ENCODE measurements around the gene EPB41L4A. TPM values are rescaled to one million over a fixed set of nuclear protein-coding genes. Genes with fewer than 3 reads are reported as not detected.

The EPB41L4A gene
- polyA plus RNA-seq, 1 donor (not counting 4 experiments of a cell fraction or from before 2014, with no cell fraction given) = 3.5 TPM

DNA sequence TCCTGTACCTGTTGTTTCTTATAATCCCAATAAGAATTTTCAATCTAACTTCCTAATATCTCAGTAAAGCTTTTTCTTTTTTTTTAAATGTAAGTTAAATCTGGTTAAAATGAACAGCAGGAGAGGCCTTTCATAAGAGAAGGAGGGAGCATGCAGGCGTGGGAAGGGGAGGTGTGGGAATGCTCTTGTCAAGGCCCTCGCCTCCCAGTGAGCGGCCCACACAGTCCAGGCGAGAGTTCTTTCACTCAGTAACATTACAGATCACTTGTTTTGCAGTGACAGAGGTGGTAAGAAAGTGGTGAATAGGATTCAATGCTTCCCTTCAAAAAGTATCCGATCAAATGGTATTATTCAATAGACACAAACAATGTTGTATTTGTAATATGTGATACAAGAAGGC, 125.0 kb downstream of the EPB41L4A start:
- peaks cover 3% of the 10 kb centered on the region for H3K9me1 ChIP-seq (ENCODE audit: control insufficient read depth, extremely low read depth, insufficient read depth, low read length)
- H3K27me3 ChIP-seq (ENCODE audit: control insufficient read depth, extremely low read depth, insufficient read depth, low read length) = no peaks in the 10 kb centered on the region
- FAIRE-seq (no peak), DNase-seq (ENCODE audit: low read depth, low spot score) (no peak)
- dilution Hi-C loops (cut with MboI; ENCODE audit: extremely low pct_ligation_motif_present, low sequenced_read_pairs) = no loop called here
- no peak overlapping the region for H3K4me2 ChIP-seq (ENCODE audit: control insufficient read depth, extremely low read depth, insufficient read depth, low read depth, low read length)
- no peaks in the 10 kb centered on the region for H3K79me2 ChIP-seq (ENCODE audit: control insufficient read depth, insufficient read depth, low read length)
- H3K9me3 ChIP-seq (ENCODE audit: control insufficient read depth, low read depth, low read length) = no peaks in the 10 kb centered on the region
- H3K27ac ChIP-seq (ENCODE audit: control insufficient read depth, insufficient read depth, low read length) = no peak overlapping the region
- no peaks in the 10 kb centered on the region for H3K36me3 ChIP-seq (ENCODE audit: control insufficient read depth in 2 of 2, extremely low read depth in 1 of 2, insufficient read depth in 2 of 2, low read length in 2 of 2)
- TF ChIP-seq, protein P1, sequence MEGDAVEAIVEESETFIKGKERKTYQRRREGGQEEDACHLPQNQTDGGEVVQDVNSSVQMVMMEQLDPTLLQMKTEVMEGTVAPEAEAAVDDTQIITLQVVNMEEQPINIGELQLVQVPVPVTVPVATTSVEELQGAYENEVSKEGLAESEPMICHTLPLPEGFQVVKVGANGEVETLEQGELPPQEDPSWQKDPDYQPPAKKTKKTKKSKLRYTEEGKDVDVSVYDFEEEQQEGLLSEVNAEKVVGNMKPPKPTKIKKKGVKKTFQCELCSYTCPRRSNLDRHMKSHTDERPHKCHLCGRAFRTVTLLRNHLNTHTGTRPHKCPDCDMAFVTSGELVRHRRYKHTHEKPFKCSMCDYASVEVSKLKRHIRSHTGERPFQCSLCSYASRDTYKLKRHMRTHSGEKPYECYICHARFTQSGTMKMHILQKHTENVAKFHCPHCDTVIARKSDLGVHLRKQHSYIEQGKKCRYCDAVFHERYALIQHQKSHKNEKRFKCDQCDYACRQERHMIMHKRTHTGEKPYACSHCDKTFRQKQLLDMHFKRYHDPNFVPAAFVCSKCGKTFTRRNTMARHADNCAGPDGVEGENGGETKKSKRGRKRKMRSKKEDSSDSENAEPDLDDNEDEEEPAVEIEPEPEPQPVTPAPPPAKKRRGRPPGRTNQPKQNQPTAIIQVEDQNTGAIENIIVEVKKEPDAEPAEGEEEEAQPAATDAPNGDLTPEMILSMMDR (optimal IDR thresholded peaks at IDR 0.05 in 1 of 3, IDR thresholded peaks at IDR 0.05 in 1 of 3, conservative IDR thresholded peaks at IDR 0.05 in 1 of 3; ENCODE audit: extremely low read depth in 1 of 3, insufficient read depth in 2 of 3, low read length in 3 of 3) = no peak
- no peak for TF ChIP-seq EZH2 (IDR thresholded peaks at IDR 0.05; ENCODE audit: low read length)
- H2AFZ ChIP-seq (ENCODE audit: control insufficient read depth, low read length) = no peak overlapping the region
- no peak overlapping the region for H3K4me3 ChIP-seq (ENCODE audit: control insufficient read depth in 2 of 3, extremely low read depth in 1 of 3, insufficient read depth in 2 of 3, low read depth in 1 of 3, low read length in 3 of 3)
- no peaks in the 10 kb centered on the region for H3K4me1 ChIP-seq (ENCODE audit: control insufficient read depth, extremely low read depth, insufficient read depth, low read length)
- no peaks in the 10 kb centered on the region for H4K20me1 ChIP-seq (ENCODE audit: control insufficient read depth, extremely low read depth, insufficient read depth, low read length)
- no peak overlapping the region for H3K9ac ChIP-seq (ENCODE audit: control insufficient read depth, extremely low read depth, insufficient read depth, low read length)

DNA sequence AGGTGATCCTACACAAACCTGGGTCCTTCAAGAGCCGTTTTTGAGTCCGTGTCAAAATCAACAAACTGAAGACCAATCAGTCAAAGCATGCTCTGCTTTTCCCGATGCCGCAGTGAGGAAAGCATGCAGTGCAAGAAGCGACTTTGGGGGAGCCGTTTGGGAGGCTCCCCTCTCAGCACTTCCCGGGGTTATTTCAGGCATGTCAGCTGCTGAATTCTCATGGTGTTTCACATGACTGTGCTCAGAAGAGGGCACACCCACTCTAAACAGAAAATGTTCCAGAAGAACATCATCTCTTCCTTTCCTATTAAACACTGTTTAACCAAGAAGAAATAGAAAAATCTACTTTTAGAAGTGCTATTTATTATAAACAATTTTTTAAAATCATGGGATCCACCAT, 125.5 kb downstream of the EPB41L4A start:
- Histone ChIP-seq H3K4me2 (ENCODE audit: control insufficient read depth, extremely low read depth, insufficient read depth, low read depth, low read length) (no peak overlapping the region), H3K27me3 (ENCODE audit: control insufficient read depth, extremely low read depth, insufficient read depth, low read length) (no peaks in the 10 kb centered on the region), H3K27ac (ENCODE audit: control insufficient read depth, insufficient read depth, low read length) (no peak overlapping the region), H2AFZ (ENCODE audit: control insufficient read depth, low read length) (no peak overlapping the region), H3K4me3 (ENCODE audit: control insufficient read depth in 2 of 3, extremely low read depth in 1 of 3, insufficient read depth in 2 of 3, low read depth in 1 of 3, low read length in 3 of 3) (no peak overlapping the region), H3K36me3 (ENCODE audit: control insufficient read depth in 2 of 2, extremely low read depth in 1 of 2, insufficient read depth in 2 of 2, low read length in 2 of 2) (no peaks in the 10 kb centered on the region), H3K4me1 (ENCODE audit: control insufficient read depth, extremely low read depth, insufficient read depth, low read length) (no peaks in the 10 kb centered on the region), H4K20me1 (ENCODE audit: control insufficient read depth, extremely low read depth, insufficient read depth, low read length) (no peaks in the 10 kb centered on the region), H3K9ac (ENCODE audit: control insufficient read depth, extremely low read depth, insufficient read depth, low read length) (no peak overlapping the region), H3K9me1 (ENCODE audit: control insufficient read depth, extremely low read depth, insufficient read depth, low read length) (peaks cover 3% of the 10 kb centered on the region), H3K9me3 (ENCODE audit: control insufficient read depth, low read depth, low read length) (no peaks in the 10 kb centered on the region), H3K79me2 (ENCODE audit: control insufficient read depth, insufficient read depth, low read length) (no peaks in the 10 kb centered on the region)
- TF ChIP-seq EZH2 (IDR thresholded peaks at IDR 0.05; ENCODE audit: low read length) = no peak
- TF ChIP-seq, protein P1 (optimal IDR thresholded peaks at IDR 0.05 in 1 of 3, IDR thresholded peaks at IDR 0.05 in 1 of 3, conservative IDR thresholded peaks at IDR 0.05 in 1 of 3; ENCODE audit: extremely low read depth in 1 of 3, insufficient read depth in 2 of 3, low read length in 3 of 3) = no peak
- dilution Hi-C loops (cut with MboI; ENCODE audit: extremely low pct_ligation_motif_present, low sequenced_read_pairs) = no loop called here
- FAIRE-seq (no peak), DNase-seq (ENCODE audit: low read depth, low spot score) (no peak)

Data from keratinocyte (primary cell).